ENCODE results near the gene PPP1R14C. TPM values are rescaled to one million over a fixed set of nuclear protein-coding genes. Genes with fewer than 3 reads are reported as not detected.

PPP1R14C gene
- total RNA-seq, 2 donors from 2014 or later, result 0.95 to 1.3 TPM

DNA sequence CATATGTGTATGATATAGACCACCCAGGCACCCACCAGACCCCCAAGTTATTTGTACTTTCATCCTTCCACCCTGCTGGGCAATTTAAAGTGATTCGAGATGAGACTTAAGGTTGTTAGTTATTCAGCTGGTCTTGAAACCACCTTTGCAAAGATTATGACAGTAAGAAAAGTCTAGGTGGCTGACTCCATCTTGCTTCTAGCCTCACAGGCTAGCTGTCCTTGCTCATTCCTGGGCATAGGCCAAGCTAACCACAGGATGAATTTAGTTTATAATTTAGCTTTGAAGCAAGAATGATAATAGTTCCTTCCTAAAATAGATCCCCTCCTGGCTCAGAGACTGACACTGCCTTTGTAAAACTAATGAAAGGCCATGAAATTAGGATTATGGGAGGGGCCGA is 154.0 kb downstream of the PPP1R14C start:
- DNase-seq (ENCODE audit: low spot score) (no peak), ATAC-seq (ENCODE audit: insufficient number of reproducible peaks, low FRiP score, low read depth) (no peak)
- Histone ChIP-seq H3K27me3 (replicated peaks; ENCODE audit: insufficient read depth) (no peaks in the 10 kb centered on the region), H3K27ac (no peak overlapping the region), H3K4me1 (ENCODE audit: control insufficient read depth in 1 of 2, low read depth in 2 of 2) (no peaks in the 10 kb centered on the region), H3K36me3 (no peaks in the 10 kb centered on the region), H3K9me3 (peaks cover 9% of the 10 kb centered on the region), H3K4me3 (no peak overlapping the region)
- TF ChIP-seq CTCF (IDR thresholded peaks at IDR 0.05), result no peak

- Histone ChIP-seq H3K36me3 (no peaks in the 10 kb centered on the region), H3K9me3 (peaks cover 9% of the 10 kb centered on the region), H3K27ac (no peak overlapping the region), H3K27me3 (replicated peaks; ENCODE audit: insufficient read depth) (no peaks in the 10 kb centered on the region), H3K4me1 (ENCODE audit: control insufficient read depth in 1 of 2, low read depth in 2 of 2) (no peaks in the 10 kb centered on the region), H3K4me3 (no peak overlapping the region)
- no peak for DNase-seq (ENCODE audit: low spot score)
- TF ChIP-seq CTCF (IDR thresholded peaks at IDR 0.05), result no peak
- no peak for ATAC-seq (ENCODE audit: insufficient number of reproducible peaks, low FRiP score, low read depth)
These were observed 154.6 kb downstream of the PPP1R14C start for GRCh38 chr6:150297327-150298029.

- ATAC-seq (ENCODE audit: insufficient number of reproducible peaks, low FRiP score, low read depth) (no peak), DNase-seq (ENCODE audit: low spot score) (no peak)
- Histone ChIP-seq H3K4me3 (no peak overlapping the region), H3K9me3 (peaks cover 9% of the 10 kb centered on the region), H3K27ac (no peak overlapping the region), H3K36me3 (no peaks in the 10 kb centered on the region), H3K4me1 (ENCODE audit: control insufficient read depth in 1 of 2, low read depth in 2 of 2) (no peaks in the 10 kb centered on the region), H3K27me3 (replicated peaks; ENCODE audit: insufficient read depth) (no peaks in the 10 kb centered on the region)
- TF ChIP-seq CTCF (IDR thresholded peaks at IDR 0.05), result no peak
These were observed 155.2 kb downstream of the PPP1R14C start for GRCh38 chr6:150298030-150298380.

DNA sequence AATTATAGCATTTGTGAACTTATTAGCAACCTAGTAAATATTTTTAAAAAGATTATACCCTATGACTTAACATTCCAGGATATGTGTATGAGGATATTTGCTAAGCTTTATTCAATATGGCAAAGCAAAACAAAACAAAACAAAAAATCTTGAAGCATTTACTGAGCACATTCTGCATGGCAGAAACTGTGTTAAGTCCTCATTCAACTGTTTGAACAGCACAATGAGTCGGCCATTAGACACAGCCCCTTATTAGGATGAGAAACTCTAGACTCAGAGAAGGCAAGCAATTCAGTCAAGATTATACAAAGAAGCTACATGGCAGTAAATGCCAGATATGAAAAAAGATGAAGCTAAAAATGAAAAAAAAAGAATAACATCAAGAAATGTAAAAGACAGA is 155.8 kb downstream of the PPP1R14C start:
- ATAC-seq (ENCODE audit: insufficient number of reproducible peaks, low FRiP score, low read depth) (no peak), DNase-seq (ENCODE audit: low spot score) (no peak)
- Histone ChIP-seq H3K4me1 (ENCODE audit: control insufficient read depth in 1 of 2, low read depth in 2 of 2) (no peaks in the 10 kb centered on the region), H3K4me3 (no peak overlapping the region), H3K27me3 (replicated peaks; ENCODE audit: insufficient read depth) (no peaks in the 10 kb centered on the region), H3K27ac (no peak overlapping the region), H3K36me3 (no peaks in the 10 kb centered on the region), H3K9me3 (peaks cover 9% of the 10 kb centered on the region)
- TF ChIP-seq CTCF (IDR thresholded peaks at IDR 0.05), result no peak

Other genes starting within 250 kb of the PPP1R14C start
- gene RAET1E, start 244.9 kb upstream of the PPP1R14C start, total RNA-seq, result not detected
- gene RAET1G, start 219.9 kb upstream of the PPP1R14C start, total RNA-seq, result not detected
- under 1 TPM in 1 of 2 donors, not detected in 1; 0.41 TPM for gene ULBP2, start 201.0 kb upstream of the PPP1R14C start, total RNA-seq
- under 1 TPM in 1 of 2 donors, not detected in 1; 0.14 TPM for gene ULBP1, start 179.1 kb upstream of the PPP1R14C start, total RNA-seq
- not detected for gene RAET1L, start 117.5 kb upstream of the PPP1R14C start, total RNA-seq
- gene ULBP3, start 73.9 kb upstream of the PPP1R14C start, total RNA-seq, result 1 to 10 TPM in 1 of 2 donors, under 1 TPM in 1; 0.78 to 3.0 TPM
- gene IYD, start 226.0 kb downstream of the PPP1R14C start, total RNA-seq, result 1 to 10 TPM in 1 of 2 donors, under 1 TPM in 1; 0.27 to 2.3 TPM

Measured in thoracic aorta (tissue), 2 donors.